ENCODE results near the gene PARD3B. TPM values are rescaled to one million over a fixed set of nuclear protein-coding genes. Genes with fewer than 3 reads are reported as not detected.

Gene PARD3B
- total and polyA plus RNA-seq, 8 donors = 1.8 to 42.6 (median 15.1) TPM

- peaks cover 0 to 9% (median 5%) of the 10 kb centered on the region in 4 donors for H3K9me3 ChIP-seq
- no peak overlapping the region for H3K4me3 ChIP-seq
- TF ChIP-seq POLR2AphosphoS5 (IDR thresholded peaks at IDR 0.05) = no peak
- TF ChIP-seq POLR2A (IDR thresholded peaks at IDR 0.05) = no peak
- no peak for TF ChIP-seq EP300 (IDR thresholded peaks at IDR 0.05)
- no peak for TF ChIP-seq CTCF (IDR thresholded peaks at IDR 0.05)
- WGBS, 5 donors = 51 to 67% (median 61%) methylated on average over 10 of the region's 10 CpGs
- H3K27ac ChIP-seq = no peak overlapping the region
- no peak for DNase-seq
- H3K4me1 ChIP-seq = no peaks in the 10 kb centered on the region
- intact Hi-C loops (cut with DNase I; ENCODE audit: low total_unique reads) = no loop called here
- peaks cover 0 to 11% (median 0%) of the 10 kb centered on the region in 3 donors for H3K27me3 ChIP-seq
- no peaks in the 10 kb centered on the region for H3K36me3 ChIP-seq
Measured at GRCh38 chr2:205643391-205643885, 1098.2 kb downstream of the PARD3B start.

GRCh38 chr2:205644018-205644417 is 1098.7 kb downstream of the PARD3B start:
- TF ChIP-seq EP300 (IDR thresholded peaks at IDR 0.05) = no peak
- no peak for TF ChIP-seq POLR2AphosphoS5 (IDR thresholded peaks at IDR 0.05)
- TF ChIP-seq POLR2A (IDR thresholded peaks at IDR 0.05) = no peak
- TF ChIP-seq CTCF (IDR thresholded peaks at IDR 0.05) = no peak
- Histone ChIP-seq H3K9me3 (peaks cover 0 to 9% (median 5%) of the 10 kb centered on the region in 4 donors), H3K36me3 (no peaks in the 10 kb centered on the region), H3K27ac (no peak overlapping the region), H3K4me1 (no peaks in the 10 kb centered on the region), H3K27me3 (peaks cover 0 to 11% (median 0%) of the 10 kb centered on the region in 3 donors), H3K4me3 (no peak overlapping the region)
- no peak for DNase-seq
- WGBS, 5 donors = 89 to 94% (median 91%) methylated on average over 5 of the region's 5 CpGs
- intact Hi-C loops (cut with DNase I; ENCODE audit: low total_unique reads) = no loop called here

GRCh38 chr2:205646680-205647079 is 1101.4 kb downstream of the PARD3B start:
- H3K27me3 ChIP-seq = peaks cover 0 to 11% (median 0%) of the 10 kb centered on the region in 3 donors
- intact Hi-C loops (cut with DNase I; ENCODE audit: low total_unique reads) = no loop called here
- no peaks in the 10 kb centered on the region for H3K9me3 ChIP-seq
- H3K27ac ChIP-seq = no peak overlapping the region
- TF ChIP-seq POLR2AphosphoS5 (IDR thresholded peaks at IDR 0.05) = no peak
- TF ChIP-seq POLR2A (IDR thresholded peaks at IDR 0.05) = no peak
- TF ChIP-seq CTCF (IDR thresholded peaks at IDR 0.05) = no peak
- no peak for TF ChIP-seq EP300 (IDR thresholded peaks at IDR 0.05)
- H3K36me3 ChIP-seq = no peaks in the 10 kb centered on the region
- 66 to 74% (median 71%) methylated on average over 8 of the region's 8 CpGs for WGBS, 5 donors
- no peak for DNase-seq
- no peaks in the 10 kb centered on the region for H3K4me1 ChIP-seq
- H3K4me3 ChIP-seq = no peak overlapping the region

- no peak overlapping the region for H3K27ac ChIP-seq
Measured at GRCh38 chr2:205650450-205650849, 1105.2 kb downstream of the PARD3B start.

More at GRCh38 chr2:205650450-205650849, 1105.2 kb downstream of the PARD3B start:
- no peaks in the 10 kb centered on the region for H3K36me3 ChIP-seq
- TF ChIP-seq CTCF (IDR thresholded peaks at IDR 0.05) (no peak), EP300 (IDR thresholded peaks at IDR 0.05) (no peak), POLR2AphosphoS5 (IDR thresholded peaks at IDR 0.05) (no peak), POLR2A (IDR thresholded peaks at IDR 0.05) (no peak)
- WGBS, 5 donors = 63 to 73% (median 66%) methylated on average over 4 of the region's 4 CpGs
- no peaks in the 10 kb centered on the region for H3K27me3 ChIP-seq
- H3K4me1 ChIP-seq = no peaks in the 10 kb centered on the region
- intact Hi-C loops (cut with DNase I; ENCODE audit: low total_unique reads) = no loop called here
- H3K9me3 ChIP-seq = no peaks in the 10 kb centered on the region
- H3K4me3 ChIP-seq = no peak overlapping the region
- no peak for DNase-seq

All from stomach (tissue), 9 donors.